HepG2 (cell line): ENCODE results near the gene C16orf54. TPM values are rescaled to one million over a fixed set of nuclear protein-coding genes. Genes with fewer than 3 reads are reported as not detected.

Experiments
- ADNP ChIP-seq: sonication (generic); formaldehyde crosslinking; IDR thresholded peaks from 2 replicates; pipeline ENCODE4 v1.4.0; 2020; ENCODE audit warnings: missing genetic modification reagents
- ARHGAP35 ChIP-seq: sonication (generic); formaldehyde crosslinking; IDR thresholded peaks from 2 replicates; pipeline ENCODE4 v1.9.0; 2022; ENCODE audit warnings: mild to moderate bottlenecking, inconsistent platforms, moderate library complexity, missing genetic modification reagents, borderline replicate concordance
- BRD4 ChIP-seq: sonication (generic); formaldehyde crosslinking; IDR thresholded peaks from 2 replicates; pipeline ENCODE4 v1.4.0; 2020; ENCODE audit warnings: missing genetic modification reagents
- BRF2 ChIP-seq: sonication (generic); formaldehyde crosslinking; IDR thresholded peaks from 2 replicates; pipeline ENCODE4 v1.8.1; 2022; ENCODE audit warnings: mild to moderate bottlenecking, missing genetic modification reagents
- CC2D1A ChIP-seq: sonication (generic); formaldehyde crosslinking; IDR thresholded peaks from 2 replicates; pipeline ENCODE4 v1.8.1; 2023; ENCODE audit warnings: mild to moderate bottlenecking, missing genetic modification reagents
- FOXA3 ChIP-seq: IDR thresholded peaks from 2 replicates; pipeline ENCODE4 v1.6.1; 2016; ENCODE audit warnings: missing genetic modification reagents, missing compliant biosample characterization
- IKZF4 ChIP-seq: sonication (generic); formaldehyde crosslinking; IDR thresholded peaks from 2 replicates; pipeline ENCODE4 v1.5.1; 2020; ENCODE audit warnings: borderline replicate concordance, mild to moderate bottlenecking, low read depth, missing genetic modification reagents; ENCODE audit errors: not compliant biosample characterization
- KMT2B ChIP-seq: IDR thresholded peaks from 2 replicates; pipeline ENCODE4 v1.6.1; 2016; ENCODE audit warnings: missing genetic modification reagents, missing compliant biosample characterization
- MAZ ChIP-seq, 2 experiments: sonication (generic) in 1 of 2; formaldehyde crosslinking in 1 of 2; IDR thresholded peaks; 2 replicates each; pipeline versions ENCODE4 v1.5.0 to v1.6.1; 2012 to 2020; ENCODE audit warnings: low read depth in 2 of 2, mild to moderate bottlenecking in 2 of 2, borderline replicate concordance in 1 of 2, improper control_type of control experiment in 1 of 2, low read length in 1 of 2, missing genetic modification reagents in 1 of 2, moderate library complexity in 1 of 2
- NPAS2 ChIP-seq: sonication (generic); formaldehyde crosslinking; IDR thresholded peaks from 2 replicates; pipeline ENCODE4 v1.8.0; 2022; ENCODE audit warnings: mild to moderate bottlenecking, missing genetic modification reagents, borderline replicate concordance
- NR2C2 ChIP-seq: sonication (generic); formaldehyde crosslinking; IDR thresholded peaks from 2 replicates; pipeline ENCODE4 v1.4.0; 2020; ENCODE audit warnings: missing genetic modification reagents, mild to moderate bottlenecking, moderate library complexity, borderline replicate concordance
- SCMH1 ChIP-seq: sonication (generic); formaldehyde crosslinking; IDR thresholded peaks from 2 replicates; pipeline ENCODE4 v1.9.0; 2021; ENCODE audit warnings: missing genetic modification reagents, mild to moderate bottlenecking, borderline replicate concordance
- SMAD1 ChIP-seq: sonication (generic); formaldehyde crosslinking; IDR thresholded peaks from 2 replicates; pipeline ENCODE4 v1.4.0; 2020; ENCODE audit warnings: missing genetic modification reagents, low read depth, mild to moderate bottlenecking, borderline replicate concordance
- SRF ChIP-seq: IDR thresholded peaks from 2 replicates; pipeline ENCODE4 v1.6.1; 2011; ENCODE audit warnings: mild to moderate bottlenecking, low read depth, low read length, moderate library complexity
- SRSF4 ChIP-seq: fragments of 200-400 bp; formaldehyde crosslinking; IDR thresholded peaks from one replicate; pipeline ENCODE4 v1.6.1; 2018; ENCODE audit warnings: mild to moderate bottlenecking, low read depth, low read length, moderate library complexity; ENCODE audit not compliant: poor library complexity, severe bottlenecking
- TP53 ChIP-seq: sonication (generic); formaldehyde crosslinking; conservative IDR thresholded peaks from 2 replicates; pipeline ENCODE4 v1.4.0; 2020; ENCODE audit warnings: missing genetic modification reagents
- U2AF1 ChIP-seq: fragments of 200-400 bp; formaldehyde crosslinking; optimal IDR thresholded peaks from 2 replicates; pipeline ENCODE3; 2017; ENCODE audit warnings: mild to moderate bottlenecking, low read depth, low read length
- ZBTB3 ChIP-seq: sonication (generic); formaldehyde crosslinking; IDR thresholded peaks from 2 replicates; pipeline ENCODE4 v1.4.0; 2020; ENCODE audit warnings: low read depth, mild to moderate bottlenecking, moderate library complexity, missing genetic modification reagents, borderline replicate concordance
- ZFX ChIP-seq: sonication (generic); formaldehyde crosslinking; IDR thresholded peaks from 2 replicates; pipeline ENCODE4 v1.4.0; 2020; ENCODE audit warnings: mild to moderate bottlenecking, low read depth, missing genetic modification reagents, moderate library complexity
- ZFYVE20 ChIP-seq: sonication (generic); formaldehyde crosslinking; IDR thresholded peaks from 2 replicates; pipeline ENCODE4 v1.8.0; 2023; ENCODE audit warnings: low read depth, mild to moderate bottlenecking, moderate library complexity, missing genetic modification reagents, borderline replicate concordance
- ZMYM4 ChIP-seq: sonication (generic); formaldehyde crosslinking; IDR thresholded peaks from 2 replicates; pipeline ENCODE4 v1.8.1; 2023; ENCODE audit warnings: mild to moderate bottlenecking, missing genetic modification reagents
- ZNF136 ChIP-seq: sonication (generic); formaldehyde crosslinking; IDR thresholded peaks from 2 replicates; pipeline ENCODE4 v1.8.1; 2022; ENCODE audit warnings: low read depth, mild to moderate bottlenecking, moderate library complexity, missing genetic modification reagents
- ZNF24 ChIP-seq: fragments of 450-650 bp; IDR thresholded peaks from 2 replicates; pipeline ENCODE4 v1.6.1; 2017; ENCODE audit warnings: antibody characterized with exemption, mild to moderate bottlenecking
- ZNF274 ChIP-seq: sonication (generic); formaldehyde crosslinking; IDR thresholded peaks from 2 replicates; pipeline ENCODE4 v1.5.1; 2020; ENCODE audit warnings: mild to moderate bottlenecking, missing genetic modification reagents
- ZNF383 ChIP-seq: sonication (generic); formaldehyde crosslinking; IDR thresholded peaks from 2 replicates; pipeline ENCODE4 v1.4.0; 2020; ENCODE audit warnings: missing genetic modification reagents, mild to moderate bottlenecking, borderline replicate concordance
- ZNF652 ChIP-seq: IDR thresholded peaks from 2 replicates; pipeline ENCODE4 v1.6.1; 2016; ENCODE audit warnings: low read depth, borderline replicate concordance
- ZNF703 ChIP-seq: sonication (generic); formaldehyde crosslinking; IDR thresholded peaks from 2 replicates; pipeline ENCODE4 v1.5.1; 2020; ENCODE audit warnings: missing genetic modification reagents, mild to moderate bottlenecking, moderate library complexity, borderline replicate concordance
- polyA plus RNA-seq, 8 experiments: library from polyadenylated mRNA; depleted of rRNA in 3 of 8; stranded (reverse) in 7 of 8; unstranded in 1 of 8; fragments of >200 nt; fragmentation: Illumina TruSeq in 4 of 8; extraction: Trizol in 4 of 8; gene quantifications; 2 replicates each; pipeline versions ENCODE4 v1.2.1 to v1.2.3, GENCODE V29; 2011 to 2016; ENCODE audit warnings: low read depth in 4 of 8, missing spikeins in 1 of 8, mixed read lengths in 1 of 8; ENCODE audit not compliant: insufficient read depth in 1 of 8
- total RNA-seq, 5 experiments: library from RNA; depleted of rRNA; stranded (reverse); fragments of >200 nt; fragmentation: Illumina TruSeq; extraction: Trizol; gene quantifications; 2 replicates each; pipeline ENCODE4 v1.2.3, GENCODE V29; 2016; ENCODE audit warnings: low read depth in 1 of 5

Gene C16orf54
- total and polyA plus RNA-seq, 2 of the 13 experiments (the other 11 are each of a cell fraction or from before 2014, with no cell fraction given): not detected

DNA sequence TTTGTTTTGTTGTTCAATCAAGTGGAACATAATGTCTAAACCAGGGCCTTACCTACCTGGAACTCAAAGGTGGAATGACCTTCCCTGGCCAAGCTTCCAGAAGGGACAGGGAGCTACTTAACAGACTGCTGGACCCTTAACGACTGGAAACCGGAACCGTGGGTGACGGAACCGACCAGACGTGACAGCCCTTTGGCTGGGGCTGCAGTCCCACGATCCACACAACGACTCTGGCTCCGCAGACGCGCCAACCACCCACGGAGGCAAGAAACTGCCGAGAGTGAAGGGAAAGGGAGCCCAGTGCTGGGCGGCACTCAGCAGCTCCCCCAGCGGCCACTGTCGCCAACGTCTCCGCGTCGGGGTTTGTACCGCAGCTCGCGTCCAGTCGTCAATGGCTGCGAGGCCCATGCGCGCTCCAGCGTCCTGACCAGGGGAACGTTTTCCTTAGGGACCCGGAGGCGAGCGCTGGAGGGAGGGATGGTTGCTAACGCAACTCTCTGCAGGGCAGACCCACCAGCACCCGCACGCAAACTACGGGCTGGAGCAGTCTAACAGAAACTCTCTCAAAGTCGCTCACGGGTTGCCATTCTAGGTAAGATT is 39.2 kb upstream of the C16orf54 start (continued):
- TF ChIP-seq MAZ (IDR thresholded peaks at IDR 0.05; ENCODE audit: borderline replicate concordance, low read depth, low read length) (no peak; the same call in 1 of the 2 replicates), MAZ (CRISPR knock-in tag; IDR thresholded peaks at IDR 0.05; ENCODE audit: low read depth) (peak; percentile 84), SCMH1 (CRISPR knock-in tag) (no peak), ZNF383 (CRISPR knock-in tag) (no peak), TP53 (CRISPR knock-in tag) (no peak), IKZF4 (CRISPR knock-in tag) (peak; percentile 82), ZMYM4 (CRISPR knock-in tag) (peak; percentile 29; the same call in 1 of the 2 replicates), ZBTB3 (CRISPR knock-in tag) (no peak), ZFYVE20 (no peak), ZNF136 (CRISPR knock-in tag) (0 out of 2 replicates have a peak, but pooled peaks have one; percentile 60), ZFX (CRISPR knock-in tag) (peak; percentile 74), ZNF652 (CRISPR knock-in tag) (no peak; the same call in 1 of the 2 replicates), KMT2B (CRISPR knock-in tag) (0 out of 2 replicates have a peak, but pooled peaks have one; percentile 47), ARHGAP35 (CRISPR knock-in tag) (0 out of 2 replicates have a peak, but pooled peaks have one; percentile 46), NPAS2 (CRISPR knock-in tag) (no peak), U2AF1 (no peak), NR2C2 (CRISPR knock-in tag) (no peak), CC2D1A (no peak), ZNF24 (no peak), ZNF274 (CRISPR knock-in tag) (peak; percentile 88; the same call in 1 of the 2 replicates), ZNF703 (CRISPR knock-in tag) (no peak), SMAD1 (CRISPR knock-in tag) (no peak), SRSF4 (no peak), BRF2 (CRISPR knock-in tag) (no peak), SRF (no peak), FOXA3 (CRISPR knock-in tag) (peak; percentile 36; the same call in 1 of the 2 replicates), BRD4 (CRISPR knock-in tag) (0 out of 2 replicates have a peak, but pooled peaks have one; percentile 24), ADNP (CRISPR knock-in tag) (no peak)
